ENCODE measurements around the gene FANCF. TPM values are rescaled to one million over a fixed set of nuclear protein-coding genes. Genes with fewer than 3 reads are reported as not detected.
A peak's percentile ranks its signal among the peaks of the same experiment; 100 is the strongest.

FANCF gene
- total and polyA plus RNA-seq, 2 donors = 10.1 to 15.2 TPM

- H3K27ac ChIP-seq (ENCODE audit: low read depth in 1 of 2, low read length in 1 of 2) = peak overlapping the region in 1 of 2 donors; percentile 71
- H3K9me3 ChIP-seq (ENCODE audit: control insufficient read depth in 2 of 2, insufficient read depth in 1 of 2, low read length in 1 of 2) = no peaks in the 10 kb centered on the region
- H3K36me3 ChIP-seq (ENCODE audit: control insufficient read depth in 2 of 2, insufficient read depth in 2 of 2, low read length in 1 of 2) = no peaks in the 10 kb centered on the region
- peak in 1 of 9 donors; percentile 18 for DNase-seq (ENCODE audit: low read depth in 6 of 9, low spot score in 9 of 9)
- 95% methylated on average over 3 of the region's 3 CpGs for WGBS
- no peaks in the 10 kb centered on the region for H3K27me3 ChIP-seq (ENCODE audit: control insufficient read depth in 2 of 2, insufficient read depth in 1 of 2, low read length in 1 of 2)
- no peak overlapping the region for H3K4me3 ChIP-seq (ENCODE audit: low read length in 2 of 2)
- H3K4me1 ChIP-seq (ENCODE audit: control insufficient read depth in 2 of 2, insufficient read depth in 2 of 2, low read length in 2 of 2) = peaks cover 0 to 22% of the 10 kb centered on the region in 2 donors
These were observed 9.4 kb upstream of the FANCF start for GRCh38 chr11:22634897-22635629.

DNA sequence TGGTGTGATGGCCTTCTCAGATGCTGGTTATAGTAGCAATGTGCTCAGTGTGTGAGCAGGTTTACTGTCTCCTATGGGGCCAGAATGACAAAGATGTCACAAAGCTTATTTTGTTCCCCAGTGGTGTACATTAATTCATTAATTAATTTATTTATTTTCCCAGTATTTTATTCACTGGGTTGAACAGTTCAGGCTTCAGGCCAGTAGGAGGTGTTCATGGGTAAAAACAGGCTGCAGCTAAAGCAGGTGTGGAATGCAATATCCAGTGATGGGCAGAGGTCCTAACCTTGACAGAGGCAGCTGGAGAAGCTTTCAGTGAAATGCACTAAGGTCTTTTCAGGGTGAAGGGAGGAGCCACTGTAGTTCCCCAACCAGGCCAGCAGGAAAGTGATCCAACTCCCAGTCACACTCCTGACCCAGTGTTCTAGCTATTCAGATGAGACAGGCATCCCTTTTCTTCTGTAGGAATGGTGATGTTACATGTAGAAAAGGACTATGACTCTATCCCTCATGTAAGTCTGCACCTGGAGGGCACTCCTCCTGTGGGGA is 7.8 kb upstream of the FANCF start:
- no peak for DNase-seq (ENCODE audit: low read depth in 6 of 9, low spot score in 9 of 9)
- Histone ChIP-seq H3K27me3 (ENCODE audit: control insufficient read depth in 2 of 2, insufficient read depth in 1 of 2, low read length in 1 of 2) (no peaks in the 10 kb centered on the region), H3K9me3 (ENCODE audit: control insufficient read depth in 2 of 2, insufficient read depth in 1 of 2, low read length in 1 of 2) (no peaks in the 10 kb centered on the region), H3K4me3 (ENCODE audit: low read length in 2 of 2) (no peak overlapping the region), H3K36me3 (ENCODE audit: control insufficient read depth in 2 of 2, insufficient read depth in 2 of 2, low read length in 1 of 2) (no peaks in the 10 kb centered on the region), H3K4me1 (ENCODE audit: control insufficient read depth in 2 of 2, insufficient read depth in 2 of 2, low read length in 2 of 2) (peaks cover 0 to 22% of the 10 kb centered on the region in 2 donors), H3K27ac (ENCODE audit: low read depth in 1 of 2, low read length in 1 of 2) (no peak overlapping the region)

GRCh38 chr11:22627421-22627820 is 1.8 kb upstream of the FANCF start:
- Histone ChIP-seq H3K4me1 (ENCODE audit: control insufficient read depth in 2 of 2, insufficient read depth in 2 of 2, low read length in 2 of 2) (peaks cover 5 to 11% of the 10 kb centered on the region in 2 donors), H3K4me3 (ENCODE audit: low read length in 2 of 2) (no peak overlapping the region), H3K27me3 (ENCODE audit: control insufficient read depth in 2 of 2, insufficient read depth in 1 of 2, low read length in 1 of 2) (no peaks in the 10 kb centered on the region), H3K27ac (ENCODE audit: low read depth in 1 of 2, low read length in 1 of 2) (no peak overlapping the region), H3K9me3 (ENCODE audit: control insufficient read depth in 2 of 2, insufficient read depth in 1 of 2, low read length in 1 of 2) (no peaks in the 10 kb centered on the region), H3K36me3 (ENCODE audit: control insufficient read depth in 2 of 2, insufficient read depth in 2 of 2, low read length in 1 of 2) (no peaks in the 10 kb centered on the region)
- no peak for DNase-seq (ENCODE audit: low read depth in 6 of 9, low spot score in 9 of 9)
- WGBS = 91% methylated on average over 6 of the region's 6 CpGs

DNA sequence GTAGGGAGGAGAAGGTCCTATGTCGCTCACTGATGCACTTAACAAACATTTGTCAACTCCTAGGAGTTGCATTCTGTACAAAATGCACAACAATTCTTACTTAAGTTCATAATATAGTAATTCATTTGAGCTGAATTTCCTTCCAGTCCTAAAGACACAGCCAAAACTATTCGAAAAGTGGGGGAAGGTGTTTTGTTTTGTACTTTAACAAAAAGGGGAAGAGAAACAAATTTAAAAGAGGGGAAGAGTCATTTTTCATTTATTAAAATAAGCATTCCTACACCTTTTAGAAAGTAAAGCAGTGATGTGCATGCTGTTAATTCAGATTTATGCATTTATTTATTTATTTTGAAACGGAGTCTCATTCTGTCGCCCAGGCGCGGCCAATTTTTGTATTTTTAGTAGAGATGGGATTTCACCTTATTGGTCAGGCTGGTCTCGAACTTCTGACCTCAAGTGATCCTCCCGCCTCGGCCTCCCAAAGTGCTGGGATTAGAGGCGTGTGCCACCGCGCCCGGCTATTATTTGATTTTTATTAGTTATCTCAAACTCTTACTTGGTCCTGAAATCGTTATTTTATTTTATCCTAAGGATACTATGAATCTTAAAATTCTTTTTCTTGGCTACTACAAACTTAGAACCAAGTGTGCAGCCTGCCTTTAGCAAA is 1.1 kb upstream of the FANCF start:
- no peak for DNase-seq (ENCODE audit: low read depth in 6 of 9, low spot score in 9 of 9)
- H3K27me3 ChIP-seq (ENCODE audit: control insufficient read depth in 2 of 2, insufficient read depth in 1 of 2, low read length in 1 of 2) = no peaks in the 10 kb centered on the region
- H3K36me3 ChIP-seq (ENCODE audit: control insufficient read depth in 2 of 2, insufficient read depth in 2 of 2, low read length in 1 of 2) = no peaks in the 10 kb centered on the region
- peaks cover 5 to 11% of the 10 kb centered on the region in 2 donors for H3K4me1 ChIP-seq (ENCODE audit: control insufficient read depth in 2 of 2, insufficient read depth in 2 of 2, low read length in 2 of 2)
- H3K27ac ChIP-seq (ENCODE audit: low read depth in 1 of 2, low read length in 1 of 2) = no peak overlapping the region
- no peaks in the 10 kb centered on the region for H3K9me3 ChIP-seq (ENCODE audit: control insufficient read depth in 2 of 2, insufficient read depth in 1 of 2, low read length in 1 of 2)
- 98% methylated on average over 14 of the region's 14 CpGs for WGBS
- no peak overlapping the region for H3K4me3 ChIP-seq (ENCODE audit: low read length in 2 of 2)

DNA sequence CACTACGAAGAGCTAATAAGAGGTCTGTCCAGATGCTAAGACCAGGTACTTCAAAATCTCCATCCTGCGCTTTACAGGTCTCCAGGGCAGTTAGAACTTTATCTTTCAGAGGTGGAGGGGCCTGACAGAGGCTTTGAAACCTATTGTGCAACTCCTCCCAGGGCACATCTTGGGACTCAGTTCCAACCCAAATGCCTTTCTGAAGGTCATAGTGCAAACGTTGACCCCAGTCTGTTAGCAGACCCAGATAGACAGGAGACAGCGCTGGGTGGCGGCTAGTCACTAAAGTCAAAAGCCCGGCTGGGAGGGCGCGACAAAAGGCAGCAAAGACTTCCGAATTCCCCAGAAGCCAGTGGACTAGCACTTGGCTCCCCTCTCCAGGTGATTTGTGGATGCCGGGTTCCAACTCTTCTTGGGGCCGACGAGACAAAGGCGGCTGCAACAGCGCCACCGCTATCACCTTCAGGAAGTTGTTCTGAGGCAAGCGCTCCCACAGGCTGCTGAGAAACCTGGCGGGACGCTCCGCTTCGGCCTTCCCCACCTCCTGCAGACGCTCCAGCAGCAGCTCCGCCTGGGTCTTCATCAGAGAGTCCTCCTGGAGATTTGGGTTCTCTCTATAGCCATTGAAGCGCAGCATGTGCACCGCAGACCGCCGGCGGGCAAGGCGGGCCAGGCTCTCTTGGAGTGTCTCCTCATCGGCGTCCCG is 728 bp downstream of the FANCF start:
- 8% methylated on average over 31 of the region's 31 CpGs for WGBS
- Histone ChIP-seq H3K4me1 (ENCODE audit: control insufficient read depth in 2 of 2, insufficient read depth in 2 of 2, low read length in 2 of 2) (peaks cover 5 to 11% of the 10 kb centered on the region in 2 donors), H3K9me3 (ENCODE audit: control insufficient read depth in 2 of 2, insufficient read depth in 1 of 2, low read length in 1 of 2) (no peaks in the 10 kb centered on the region), H3K27ac (ENCODE audit: low read depth in 1 of 2, low read length in 1 of 2) (peak overlapping the region; percentile 87 to 91), H3K27me3 (ENCODE audit: control insufficient read depth in 2 of 2, insufficient read depth in 1 of 2, low read length in 1 of 2) (no peaks in the 10 kb centered on the region), H3K4me3 (ENCODE audit: low read length in 2 of 2) (peak overlapping the region; percentile 82 to 98), H3K36me3 (ENCODE audit: control insufficient read depth in 2 of 2, insufficient read depth in 2 of 2, low read length in 1 of 2) (no peaks in the 10 kb centered on the region)
- peak in 8 of 9 donors; percentile 45 to 86 (median 64) for DNase-seq (ENCODE audit: low read depth in 6 of 9, low spot score in 9 of 9)

GRCh38 chr11:22617868-22618267 is 7.8 kb downstream of the FANCF start:
- Histone ChIP-seq H3K4me3 (ENCODE audit: low read length in 2 of 2) (no peak overlapping the region), H3K27me3 (ENCODE audit: control insufficient read depth in 2 of 2, insufficient read depth in 1 of 2, low read length in 1 of 2) (no peaks in the 10 kb centered on the region), H3K36me3 (ENCODE audit: control insufficient read depth in 2 of 2, insufficient read depth in 2 of 2, low read length in 1 of 2) (no peaks in the 10 kb centered on the region), H3K27ac (ENCODE audit: low read depth in 1 of 2, low read length in 1 of 2) (no peak overlapping the region), H3K9me3 (ENCODE audit: control insufficient read depth in 2 of 2, insufficient read depth in 1 of 2, low read length in 1 of 2) (no peaks in the 10 kb centered on the region), H3K4me1 (ENCODE audit: control insufficient read depth in 2 of 2, insufficient read depth in 2 of 2, low read length in 2 of 2) (no peaks in the 10 kb centered on the region)
- DNase-seq (ENCODE audit: low read depth in 6 of 9, low spot score in 9 of 9) = no peak
- 98% methylated on average over 5 of the region's 5 CpGs for WGBS

DNA sequence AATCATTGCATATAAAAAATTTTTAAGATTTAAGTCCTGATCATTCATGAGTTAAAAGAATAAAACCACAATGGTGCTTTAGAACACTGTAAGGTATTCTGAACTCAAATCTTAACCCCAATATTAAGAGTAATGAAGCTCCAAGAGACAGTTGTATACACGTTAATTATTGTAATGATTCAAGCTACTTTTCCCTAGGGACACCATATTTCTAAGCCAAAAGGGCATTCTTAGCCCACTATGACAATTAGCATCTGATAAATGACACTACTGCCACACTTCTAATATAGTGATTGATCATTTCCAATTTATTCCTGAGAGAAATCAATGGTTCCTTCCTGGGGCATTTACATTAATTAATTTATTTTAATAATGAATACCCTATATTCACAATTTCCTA is 21.7 kb downstream of the FANCF start:
- Histone ChIP-seq H3K27ac (ENCODE audit: low read depth in 1 of 2, low read length in 1 of 2) (no peak overlapping the region), H3K27me3 (ENCODE audit: control insufficient read depth in 2 of 2, insufficient read depth in 1 of 2, low read length in 1 of 2) (no peaks in the 10 kb centered on the region), H3K9me3 (ENCODE audit: control insufficient read depth in 2 of 2, insufficient read depth in 1 of 2, low read length in 1 of 2) (no peaks in the 10 kb centered on the region), H3K4me3 (ENCODE audit: low read length in 2 of 2) (no peak overlapping the region), H3K4me1 (ENCODE audit: control insufficient read depth in 2 of 2, insufficient read depth in 2 of 2, low read length in 2 of 2) (no peaks in the 10 kb centered on the region), H3K36me3 (ENCODE audit: control insufficient read depth in 2 of 2, insufficient read depth in 2 of 2, low read length in 1 of 2) (no peaks in the 10 kb centered on the region)
- WGBS = 71% methylated on average over 1 of the region's 1 CpG
- DNase-seq (ENCODE audit: low read depth in 6 of 9, low spot score in 9 of 9) = no peak

DNA sequence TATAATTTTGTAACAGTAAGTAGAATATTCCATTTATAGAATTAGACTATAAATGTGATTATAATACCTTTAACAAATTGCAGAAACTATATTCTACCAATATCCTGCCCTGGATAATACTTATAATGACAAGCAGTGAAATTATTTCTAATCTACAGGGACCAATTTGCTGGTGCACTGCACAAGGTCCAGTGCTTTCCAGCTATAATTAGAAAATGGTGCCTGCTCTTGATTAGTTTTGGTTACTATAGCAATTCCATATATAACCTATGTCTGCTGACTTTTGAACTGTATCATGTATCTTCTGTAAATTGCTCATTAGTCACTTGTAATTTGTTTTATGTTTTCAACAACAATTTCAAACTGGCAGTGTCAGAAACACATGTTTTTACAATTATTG is 23.1 kb downstream of the FANCF start:
- Histone ChIP-seq H3K36me3 (ENCODE audit: control insufficient read depth in 2 of 2, insufficient read depth in 2 of 2, low read length in 1 of 2) (no peaks in the 10 kb centered on the region), H3K4me3 (ENCODE audit: low read length in 2 of 2) (no peak overlapping the region), H3K27ac (ENCODE audit: low read depth in 1 of 2, low read length in 1 of 2) (no peak overlapping the region), H3K4me1 (ENCODE audit: control insufficient read depth in 2 of 2, insufficient read depth in 2 of 2, low read length in 2 of 2) (no peaks in the 10 kb centered on the region), H3K27me3 (ENCODE audit: control insufficient read depth in 2 of 2, insufficient read depth in 1 of 2, low read length in 1 of 2) (no peaks in the 10 kb centered on the region), H3K9me3 (ENCODE audit: control insufficient read depth in 2 of 2, insufficient read depth in 1 of 2, low read length in 1 of 2) (no peaks in the 10 kb centered on the region)
- DNase-seq (ENCODE audit: low read depth in 6 of 9, low spot score in 9 of 9) = no peak

GRCh38 chr11:22599458-22599857 is 26.2 kb downstream of the FANCF start:
- no peak overlapping the region for H3K27ac ChIP-seq (ENCODE audit: low read depth in 1 of 2, low read length in 1 of 2)
- 94% methylated on average over 5 of the region's 5 CpGs for WGBS
- H3K9me3 ChIP-seq (ENCODE audit: control insufficient read depth in 2 of 2, insufficient read depth in 1 of 2, low read length in 1 of 2) = no peaks in the 10 kb centered on the region
- DNase-seq (ENCODE audit: low read depth in 6 of 9, low spot score in 9 of 9) = no peak
- no peak overlapping the region for H3K4me3 ChIP-seq (ENCODE audit: low read length in 2 of 2)
- no peaks in the 10 kb centered on the region for H3K36me3 ChIP-seq (ENCODE audit: control insufficient read depth in 2 of 2, insufficient read depth in 2 of 2, low read length in 1 of 2)
- no peaks in the 10 kb centered on the region for H3K27me3 ChIP-seq (ENCODE audit: control insufficient read depth in 2 of 2, insufficient read depth in 1 of 2, low read length in 1 of 2)
- no peaks in the 10 kb centered on the region for H3K4me1 ChIP-seq (ENCODE audit: control insufficient read depth in 2 of 2, insufficient read depth in 2 of 2, low read length in 2 of 2)
